Gastrocnemius medialis (tissue), 4 donors: Measurements from ENCODE around the gene VPS16. TPM values are rescaled to one million over a fixed set of nuclear protein-coding genes. Genes with fewer than 3 reads are reported as not detected.
A peak's percentile ranks its signal among the peaks of the same experiment; 100 is the strongest.

Source experiments
- ATAC-seq, 2 donors: fragments of 150-250 bp; one replicate each; pipeline ENCODE4 v1.9.1; 2016
- DNase-seq, 2 donors: peaks; one replicate each; pipeline ENCODE4 v3.0.0-alpha.2; 2019
- H3K27ac ChIP-seq, 4 donors: fragments of 200-600 bp; sonication (generic); 1 replicate in 1 of 4; 2 replicates in 3 of 4; pipeline ENCODE4 v1.5.1; 2016 to 2018; ENCODE audit warnings: mild to moderate bottlenecking in 2 of 4, moderate library complexity in 1 of 4
- H3K27me3 ChIP-seq, 3 donors: fragments of 200-600 bp; sonication (generic) in 2 of 3; 1 replicate in 1 of 3; 2 replicates in 2 of 3; pipeline versions ENCODE4 v1.5.1 to v1.6.0; 2016 to 2019; ENCODE audit warnings: mild to moderate bottlenecking in 1 of 3, moderate library complexity in 1 of 3
- H3K36me3 ChIP-seq, 2 donors: fragments of 200-600 bp; sonication (generic) in 1 of 2; one replicate each; pipeline ENCODE4 v1.5.1; 2017 to 2018
- H3K4me1 ChIP-seq, 2 donors: fragments of 200-600 bp; sonication (generic) in 1 of 2; one replicate each; pipeline ENCODE4 v1.5.1; 2016 to 2017; ENCODE audit warnings: mild to moderate bottlenecking in 2 of 2
- H3K4me3 ChIP-seq, 4 donors: fragments of 200-600 bp; sonication (generic) in 3 of 4; 1 replicate in 1 of 4; 2 replicates in 3 of 4; pipeline ENCODE4 v1.5.1; 2016 to 2019; ENCODE audit warnings: mild to moderate bottlenecking in 2 of 4
- H3K9me3 ChIP-seq, 3 donors: fragments of 200-600 bp; sonication (generic) in 2 of 3; 1 replicate in 1 of 3; 2 replicates in 2 of 3; pipeline ENCODE4 v1.5.1; 2016 to 2019
- CTCF ChIP-seq, 5 experiments: fragments of 450-650 bp in 3 of 5; fragments of 200-600 bp in 2 of 5; sonication (generic) in 2 of 5; IDR thresholded peaks in 4 of 5; conservative IDR thresholded peaks in 1 of 5; 1 replicate in 4 of 5; 2 replicates in 1 of 5; pipeline ENCODE4 v1.5.1; 2016 to 2019; ENCODE audit warnings: antibody characterized with exemption in 5 of 5, mild to moderate bottlenecking in 3 of 5, moderate library complexity in 3 of 5
- POLR2A ChIP-seq, 2 donors: fragments of 450-650 bp; IDR thresholded peaks; one replicate each; pipeline ENCODE4 v1.6.1; 2017; ENCODE audit warnings: antibody characterized with exemption in 2 of 2, mild to moderate bottlenecking in 2 of 2, moderate library complexity in 2 of 2
- in situ Hi-C, 4 donors: fragments of 200-750 bp; cut with MboI; loops; one replicate each; pipeline versions ENCODE4 v1.15.0 to v1.8.0; 2017; ENCODE audit warnings: low sequenced_read_pairs in 4 of 4
- intact Hi-C: fragments of 100-400 bp; cut with DNase I; formaldehyde crosslinking; loops from one replicate; pipeline ENCODE4 v1.15.1; 2023; ENCODE audit warnings: low total_unique reads
- total RNA-seq, 4 donors: library from RNA; depleted of rRNA; stranded (reverse); fragments of >200 nt; gene quantifications; one replicate each; pipeline versions ENCODE4 v1.1.0 to v1.2.3, GENCODE V29; 2016

The VPS16 gene
- total RNA-seq, 4 donors from 2014 or later = 17.3 to 26.4 (median 21.6) TPM

GRCh38 chr20:2836035-2836434, 4.5 kb upstream of the VPS16 start:
- ATAC-seq = no peak
- H3K36me3 ChIP-seq = no peaks in the 10 kb centered on the region
- H3K9me3 ChIP-seq = no peaks in the 10 kb centered on the region
- no peaks in the 10 kb centered on the region for H3K27me3 ChIP-seq
- TF ChIP-seq POLR2A (IDR thresholded peaks at IDR 0.05) = no peak
- no peak for TF ChIP-seq CTCF (IDR thresholded peaks at IDR 0.05 in 4 of 5, conservative IDR thresholded peaks at IDR 0.05 in 1 of 5)
- no peak overlapping the region for H3K4me3 ChIP-seq
- in situ Hi-C loops = loop anchor here in 1 of 4 donors (25.0 kb wide), 1 partner anchor 1724 kb away; the partner anchor contains the start of gene PSMF1
- intact Hi-C loops = no loop called here
- H3K27ac ChIP-seq = no peak overlapping the region
- H3K4me1 ChIP-seq = peaks cover 7 to 11% of the 10 kb centered on the region in 2 donors
- no peak for DNase-seq

GRCh38 chr20:2837221-2837960, 3.2 kb upstream of the VPS16 start:
- H3K4me1 ChIP-seq = peaks cover 16 to 23% of the 10 kb centered on the region in 2 donors
- ATAC-seq (no peak), DNase-seq (no peak)
- intact Hi-C loops = no loop called here
- H3K27me3 ChIP-seq = no peaks in the 10 kb centered on the region
- H3K36me3 ChIP-seq = no peaks in the 10 kb centered on the region
- no peak overlapping the region for H3K27ac ChIP-seq
- no peaks in the 10 kb centered on the region for H3K9me3 ChIP-seq
- no peak for TF ChIP-seq POLR2A (IDR thresholded peaks at IDR 0.05)
- TF ChIP-seq CTCF (IDR thresholded peaks at IDR 0.05 in 4 of 5, conservative IDR thresholded peaks at IDR 0.05 in 1 of 5) = no peak
- in situ Hi-C loops = loop anchor here in 1 of 4 donors (25.0 kb wide), 1 partner anchor 1725 kb away; the partner anchor contains the start of gene PSMF1
- no peak overlapping the region for H3K4me3 ChIP-seq

- in situ Hi-C loops = loop anchor here in 1 of 4 donors (25.0 kb wide), 1 partner anchor 1726 kb away; the partner anchor contains the start of gene PSMF1
- no peaks in the 10 kb centered on the region for H3K9me3 ChIP-seq
- H3K4me3 ChIP-seq = no peak overlapping the region
- no peaks in the 10 kb centered on the region for H3K36me3 ChIP-seq
- no peak overlapping the region for H3K27ac ChIP-seq
- intact Hi-C loops = no loop called here
- no peak for ATAC-seq
- no peaks in the 10 kb centered on the region for H3K27me3 ChIP-seq
- no peak for DNase-seq
- H3K4me1 ChIP-seq = peaks cover 16 to 23% of the 10 kb centered on the region in 2 donors
- TF ChIP-seq CTCF (IDR thresholded peaks at IDR 0.05 in 4 of 5, conservative IDR thresholded peaks at IDR 0.05 in 1 of 5) (no peak), POLR2A (IDR thresholded peaks at IDR 0.05) (no peak)
Observed at GRCh38 chr20:2838170-2838797, 2.3 kb upstream of the VPS16 start.

GRCh38 chr20:2838847-2839671, 1.5 kb upstream of the VPS16 start:
- H3K9me3 ChIP-seq = no peaks in the 10 kb centered on the region
- intact Hi-C loops = no loop called here
- H3K4me1 ChIP-seq = peaks cover 16 to 23% of the 10 kb centered on the region in 2 donors
- ATAC-seq = no peak
- DNase-seq = no peak
- H3K36me3 ChIP-seq = no peaks in the 10 kb centered on the region
- H3K27ac ChIP-seq = no peak overlapping the region
- H3K4me3 ChIP-seq = peak overlapping the region in 1 of 4 donors; percentile 98
- TF ChIP-seq POLR2A (IDR thresholded peaks at IDR 0.05) = no peak
- no peak for TF ChIP-seq CTCF (IDR thresholded peaks at IDR 0.05 in 4 of 5, conservative IDR thresholded peaks at IDR 0.05 in 1 of 5)
- in situ Hi-C loops = loop anchor here in 1 of 4 donors (25.0 kb wide), 1 partner anchor 1727 kb away; the partner anchor contains the start of gene PSMF1
- no peaks in the 10 kb centered on the region for H3K27me3 ChIP-seq
